PC-3 (cell line): ENCODE measurements around the gene CACNG1. TPM values are rescaled to one million over a fixed set of nuclear protein-coding genes. Genes with fewer than 3 reads are reported as not detected.

Experiments used
- ATAC-seq: fragments of 200-7000 bp; cut with Tn5 transposase; 2 replicates; pipeline ENCODE4 v1.9.1; 2020; ENCODE audit warnings: mild to moderate bottlenecking, moderate library complexity
- BruUV-seq: library from RNA; stranded (reverse); fragments of 400-500 nt; replicated peaks from 2 replicates; lab custom pipeline; 2021; lab: Mats Ljungman, UMichigan
- CTCF ChIA-PET: fragments of 300-600 bp; sonication (Branson Sonifier 250); formaldehyde crosslinking; loops from one replicate; lab custom pipeline; 2022; ENCODE audit warnings: antibody characterized with exemption; lab: Charles Lee
- POLR2A ChIA-PET: fragments of 300-600 bp; sonication (Branson Sonifier 250); formaldehyde crosslinking; loops from one replicate; lab custom pipeline; 2022; ENCODE audit warnings: antibody characterized with exemption; ENCODE audit not compliant: unreplicated experiment; lab: Charles Lee
- DNase-seq: peaks from one replicate; pipeline ENCODE4 v3.0.0-alpha.2; 2015
- H2AFZ ChIP-seq: fragments of 300-600 bp; sonication (generic); 2 replicates; pipeline ENCODE4 v1.6.0; 2016; ENCODE audit warnings: antibody characterized with exemption, low read length
- H3F3A ChIP-seq: fragments of 300-600 bp; sonication (generic); one replicate; pipeline ENCODE4 v1.6.0; 2017; ENCODE audit warnings: antibody characterized with exemption, low read length, control low read depth, mild to moderate bottlenecking; ENCODE audit not compliant: unreplicated experiment
- H3K27ac ChIP-seq: fragments of 300-600 bp; sonication (generic); 2 replicates; pipeline ENCODE4 v1.5.1; 2016; ENCODE audit warnings: mild to moderate bottlenecking, low read length
- H3K27me3 ChIP-seq: fragments of 300-600 bp; sonication (generic); 2 replicates; pipeline ENCODE4 v1.6.1; 2016; ENCODE audit warnings: low read length, mixed read lengths
- H3K36me3 ChIP-seq: fragments of 300-600 bp; sonication (generic); 2 replicates; pipeline ENCODE4 v1.6.1; 2016; ENCODE audit warnings: low read depth, mixed run types, low read length, mixed read lengths
- H3K4me1 ChIP-seq: fragments of 300-600 bp; sonication (generic); 2 replicates; pipeline ENCODE4 v1.5.1; 2016; ENCODE audit warnings: low read length; ENCODE audit not compliant: insufficient read depth
- H3K4me2 ChIP-seq: fragments of 300-600 bp; sonication (generic); 2 replicates; pipeline ENCODE4 v1.6.0; 2016; ENCODE audit warnings: low read length
- H3K4me3 ChIP-seq: fragments of 300-600 bp; sonication (generic); 2 replicates; pipeline ENCODE4 v1.5.1; 2016; ENCODE audit warnings: mild to moderate bottlenecking, low read length, mixed read lengths
- H3K79me2 ChIP-seq: fragments of 300-600 bp; sonication (generic); 2 replicates; pipeline ENCODE4 v1.6.1; 2017; ENCODE audit warnings: low read length, mixed read lengths
- H3K9ac ChIP-seq: fragments of 300-600 bp; sonication (generic); 2 replicates; pipeline ENCODE4 v1.6.0; 2016; ENCODE audit warnings: mild to moderate bottlenecking, low read length
- H3K9me2 ChIP-seq: fragments of 300-600 bp; sonication (generic); replicated peaks from 2 replicates; pipeline ENCODE4 v1.6.1; 2016; ENCODE audit warnings: mixed run types, low read length, mixed read lengths
- H3K9me3 ChIP-seq: fragments of 300-600 bp; sonication (generic); 2 replicates; pipeline ENCODE4 v1.6.1; 2016; ENCODE audit warnings: low read length, mixed read lengths
- H4K20me1 ChIP-seq: fragments of 300-600 bp; sonication (generic); 2 replicates; pipeline ENCODE4 v1.6.1; 2016; ENCODE audit warnings: low read length, mixed read lengths
- EZH2 ChIP-seq: fragments of 300-600 bp; sonication (generic); IDR thresholded peaks from one replicate; pipeline ENCODE4 v1.6.1; 2017; ENCODE audit warnings: antibody characterized with exemption, mild to moderate bottlenecking, low read length; ENCODE audit not compliant: unreplicated experiment
- EZH2phosphoT487 ChIP-seq: fragments of 300-600 bp; sonication (generic); IDR thresholded peaks from 2 replicates; pipeline ENCODE4 v1.6.1; 2018; ENCODE audit warnings: mild to moderate bottlenecking, antibody characterized with exemption, low read length, borderline replicate concordance
- intact Hi-C: fragments of 100-400 bp; cut with micrococcal nuclease; formaldehyde crosslinking; loops from 2 replicates; pipeline ENCODE4 v1.9.0; 2023
- total RNA-seq: library from RNA; depleted of rRNA; stranded (reverse); fragments of >200 nt; gene quantifications from 2 replicates; pipeline ENCODE4 v1.2.3, GENCODE V29; 2014
- TF ChIP-seq, protein P1 (sequence below): fragments of 300-600 bp; sonication (generic); conservative IDR thresholded peaks from 2 replicates; pipeline ENCODE4 v1.5.1; 2017; ENCODE audit warnings: antibody characterized with exemption, low read depth, mild to moderate bottlenecking, low read length

The CACNG1 gene
- total RNA-seq, 1 experiment from 2014 or later, result not detected

DNA sequence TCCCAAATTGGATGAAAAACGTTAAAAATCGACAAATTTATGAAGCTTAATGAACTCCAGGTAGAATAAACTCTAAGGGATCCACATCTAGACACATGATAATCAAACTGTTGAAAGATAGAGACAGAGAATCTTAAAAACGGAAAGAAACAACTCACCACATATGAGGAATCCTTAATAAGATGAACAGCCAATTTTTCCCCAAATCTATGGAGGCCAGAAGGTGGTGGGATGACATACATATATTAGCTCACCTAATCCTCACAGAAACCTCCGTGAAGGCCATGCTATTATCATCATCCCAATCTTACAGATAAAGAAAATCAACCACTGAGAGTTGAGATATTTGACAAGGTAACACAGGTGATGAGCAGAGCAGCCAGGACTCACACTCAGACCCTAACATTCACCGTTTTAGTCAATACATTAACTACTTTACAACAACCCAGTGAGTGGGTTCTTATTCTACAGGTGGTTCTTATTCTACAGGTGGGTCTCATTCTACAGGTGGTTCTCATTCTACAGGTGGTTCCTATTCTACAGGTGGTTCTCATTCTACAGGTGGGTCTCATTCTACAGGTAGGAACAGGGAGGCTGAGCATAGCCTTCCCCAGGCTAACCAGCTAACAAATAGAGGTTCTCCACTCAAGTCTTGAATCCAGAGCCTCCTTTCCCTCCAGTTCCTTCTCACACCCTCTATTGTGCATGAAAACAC is 4.8 kb downstream of the CACNG1 start:
- Histone ChIP-seq H3F3A (no peaks in the 10 kb centered on the region), H3K79me2 (no peaks in the 10 kb centered on the region), H3K9me3 (peaks cover 10% of the 10 kb centered on the region; the same call in 1 of the 2 replicates), H2AFZ (no peak overlapping the region), H3K9ac (no peak overlapping the region), H3K4me3 (no peak overlapping the region), H4K20me1 (no peaks in the 10 kb centered on the region), H3K36me3 (no peaks in the 10 kb centered on the region), H3K4me2 (no peak overlapping the region), H3K27me3 (no peaks in the 10 kb centered on the region), H3K4me1 (0 out of 2 replicates have a peak, but pooled peaks cover 7% of the 10 kb centered on the region), H3K9me2 (no peaks in the 10 kb centered on the region), H3K27ac (no peak overlapping the region)
- BruUV-seq, result no TSS peak
- intact Hi-C loops, result no loop called here
- DNase-seq (no peak), ATAC-seq (no peak)
- TF ChIP-seq EZH2 (no peak), EZH2phosphoT487 (no peak)
- TF ChIP-seq, protein P1, sequence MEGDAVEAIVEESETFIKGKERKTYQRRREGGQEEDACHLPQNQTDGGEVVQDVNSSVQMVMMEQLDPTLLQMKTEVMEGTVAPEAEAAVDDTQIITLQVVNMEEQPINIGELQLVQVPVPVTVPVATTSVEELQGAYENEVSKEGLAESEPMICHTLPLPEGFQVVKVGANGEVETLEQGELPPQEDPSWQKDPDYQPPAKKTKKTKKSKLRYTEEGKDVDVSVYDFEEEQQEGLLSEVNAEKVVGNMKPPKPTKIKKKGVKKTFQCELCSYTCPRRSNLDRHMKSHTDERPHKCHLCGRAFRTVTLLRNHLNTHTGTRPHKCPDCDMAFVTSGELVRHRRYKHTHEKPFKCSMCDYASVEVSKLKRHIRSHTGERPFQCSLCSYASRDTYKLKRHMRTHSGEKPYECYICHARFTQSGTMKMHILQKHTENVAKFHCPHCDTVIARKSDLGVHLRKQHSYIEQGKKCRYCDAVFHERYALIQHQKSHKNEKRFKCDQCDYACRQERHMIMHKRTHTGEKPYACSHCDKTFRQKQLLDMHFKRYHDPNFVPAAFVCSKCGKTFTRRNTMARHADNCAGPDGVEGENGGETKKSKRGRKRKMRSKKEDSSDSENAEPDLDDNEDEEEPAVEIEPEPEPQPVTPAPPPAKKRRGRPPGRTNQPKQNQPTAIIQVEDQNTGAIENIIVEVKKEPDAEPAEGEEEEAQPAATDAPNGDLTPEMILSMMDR, result no peak
- CTCF ChIA-PET, result interaction anchor here (0.6 kb wide), 2 partner anchors 13 to 334 kb away, joined by 3 to 4 read pairs; no protein-coding TSS in a partner anchor
- POLR2A ChIA-PET, result no interaction called here

DNA sequence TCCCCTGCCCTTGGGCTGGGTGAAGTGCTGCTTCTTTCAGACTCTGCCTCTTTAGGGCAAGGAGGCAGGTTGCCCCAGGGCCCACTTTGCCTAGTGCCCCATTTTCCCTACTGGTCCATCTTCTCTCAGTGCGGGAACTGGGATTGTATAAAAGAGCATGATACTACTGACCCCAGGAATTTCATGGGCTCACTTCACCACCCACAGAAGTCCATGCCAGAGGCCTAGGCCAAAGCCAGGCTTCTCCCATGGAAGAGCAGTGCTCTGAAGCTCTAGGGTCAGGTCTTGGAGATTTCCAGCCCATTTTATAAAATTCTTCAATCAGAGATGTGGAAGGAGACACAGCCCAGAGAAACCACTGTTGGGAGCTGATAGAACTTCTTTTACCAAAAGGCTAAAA is 5.7 kb downstream of the CACNG1 start:
- Histone ChIP-seq H4K20me1 (no peaks in the 10 kb centered on the region), H3K9ac (no peak overlapping the region), H2AFZ (no peak overlapping the region), H3K9me2 (no peaks in the 10 kb centered on the region), H3K4me2 (no peak overlapping the region), H3K36me3 (no peaks in the 10 kb centered on the region), H3K27ac (no peak overlapping the region), H3K4me3 (no peak overlapping the region), H3K9me3 (peaks cover 10% of the 10 kb centered on the region; the same call in 1 of the 2 replicates), H3K79me2 (no peaks in the 10 kb centered on the region), H3K4me1 (0 out of 2 replicates have a peak, but pooled peaks cover 7% of the 10 kb centered on the region), H3F3A (no peaks in the 10 kb centered on the region), H3K27me3 (no peaks in the 10 kb centered on the region)
- no TSS peak for BruUV-seq
- DNase-seq (no peak), ATAC-seq (no peak)
- CTCF ChIA-PET, result no interaction called here
- TF ChIP-seq EZH2phosphoT487, result no peak
- TF ChIP-seq, protein P1, result no peak
- TF ChIP-seq EZH2, result no peak
- intact Hi-C loops, result no loop called here
- POLR2A ChIA-PET, result no interaction called here
